Coronary artery (tissue), 2 donors: ENCODE results near the gene NAA80.

Source experiments
- DNase-seq: peaks from one replicate; pipeline ENCODE4 v3.0.0-alpha.2; 2017; ENCODE audit warnings: low spot score
- H3K27ac ChIP-seq, 2 donors: fragments of 200-600 bp; sonication (generic); one replicate each; pipeline ENCODE4 v1.5.1; 2016 to 2019
- H3K4me3 ChIP-seq: fragments of 200-600 bp; sonication (generic); 2 replicates; pipeline ENCODE4 v1.5.1; 2016; ENCODE audit warnings: mild to moderate bottlenecking, moderate library complexity
- TF ChIP-seq, protein P1 (sequence below): fragments of 200-600 bp; sonication (generic); IDR thresholded peaks from one replicate; pipeline ENCODE4 v1.5.1; 2019; ENCODE audit warnings: antibody characterized with exemption

The NAA80 gene, protein sequence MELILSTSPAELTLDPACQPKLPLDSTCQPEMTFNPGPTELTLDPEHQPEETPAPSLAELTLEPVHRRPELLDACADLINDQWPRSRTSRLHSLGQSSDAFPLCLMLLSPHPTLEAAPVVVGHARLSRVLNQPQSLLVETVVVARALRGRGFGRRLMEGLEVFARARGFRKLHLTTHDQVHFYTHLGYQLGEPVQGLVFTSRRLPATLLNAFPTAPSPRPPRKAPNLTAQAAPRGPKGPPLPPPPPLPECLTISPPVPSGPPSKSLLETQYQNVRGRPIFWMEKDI

DNA sequence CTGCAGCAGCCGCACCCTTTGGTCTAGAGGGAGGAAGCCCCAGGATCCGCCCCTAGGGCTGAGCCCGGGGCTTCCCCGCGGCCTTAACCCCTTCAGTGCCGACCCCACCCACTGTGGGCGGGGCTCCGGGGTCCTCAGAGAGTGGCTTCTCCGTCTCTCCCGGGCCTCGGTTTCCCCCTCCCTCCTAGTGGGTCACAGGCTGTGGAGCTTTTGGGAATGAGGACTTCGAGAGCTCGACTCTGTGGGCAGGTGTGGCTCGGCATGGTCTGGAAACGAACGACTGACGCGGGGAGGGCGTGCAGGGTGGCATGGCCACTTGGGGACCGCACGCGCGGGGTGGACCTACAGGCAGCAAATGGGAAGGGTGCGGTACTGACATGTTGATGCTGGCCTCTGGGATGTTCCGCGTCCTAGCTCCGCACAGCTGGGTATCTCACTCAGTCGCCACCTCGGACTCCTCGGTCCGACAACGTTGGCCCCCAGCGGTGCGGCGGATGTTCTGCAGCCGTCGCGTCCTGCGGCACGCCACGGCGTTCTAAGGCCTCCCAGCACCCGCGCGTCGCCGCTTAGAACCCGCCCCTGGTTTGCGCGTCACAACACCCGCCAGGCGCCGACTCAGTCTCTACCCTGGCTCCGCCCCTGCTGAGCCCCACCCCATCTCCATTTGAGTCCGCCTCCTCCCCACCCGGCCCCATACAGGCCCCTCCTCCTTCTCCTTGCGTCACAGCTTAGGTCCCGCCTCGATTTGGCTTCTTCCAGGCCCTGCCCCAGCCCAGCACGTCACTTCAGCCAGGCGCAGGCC, at the start of gene NAA80, which contains the start of gene HYAL3:
TSS of gene NAA80 (minus strand) at position 570 of the 802 bp plus-strand sequence. CDS start 1,942 bp downstream, outside the sequence.
TSS of gene HYAL3 (minus strand) at position 570 of the 802 bp plus-strand sequence. CDS start 3,803 bp downstream, outside the sequence.
- peak within 1 kb of the TSS; percentile 91 to 92 for H3K27ac ChIP-seq
- peak; percentile 100 for DNase-seq
- TF ChIP-seq, protein P1, sequence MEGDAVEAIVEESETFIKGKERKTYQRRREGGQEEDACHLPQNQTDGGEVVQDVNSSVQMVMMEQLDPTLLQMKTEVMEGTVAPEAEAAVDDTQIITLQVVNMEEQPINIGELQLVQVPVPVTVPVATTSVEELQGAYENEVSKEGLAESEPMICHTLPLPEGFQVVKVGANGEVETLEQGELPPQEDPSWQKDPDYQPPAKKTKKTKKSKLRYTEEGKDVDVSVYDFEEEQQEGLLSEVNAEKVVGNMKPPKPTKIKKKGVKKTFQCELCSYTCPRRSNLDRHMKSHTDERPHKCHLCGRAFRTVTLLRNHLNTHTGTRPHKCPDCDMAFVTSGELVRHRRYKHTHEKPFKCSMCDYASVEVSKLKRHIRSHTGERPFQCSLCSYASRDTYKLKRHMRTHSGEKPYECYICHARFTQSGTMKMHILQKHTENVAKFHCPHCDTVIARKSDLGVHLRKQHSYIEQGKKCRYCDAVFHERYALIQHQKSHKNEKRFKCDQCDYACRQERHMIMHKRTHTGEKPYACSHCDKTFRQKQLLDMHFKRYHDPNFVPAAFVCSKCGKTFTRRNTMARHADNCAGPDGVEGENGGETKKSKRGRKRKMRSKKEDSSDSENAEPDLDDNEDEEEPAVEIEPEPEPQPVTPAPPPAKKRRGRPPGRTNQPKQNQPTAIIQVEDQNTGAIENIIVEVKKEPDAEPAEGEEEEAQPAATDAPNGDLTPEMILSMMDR = peak; percentile 13
- peak within 1 kb of the TSS; percentile 74 for H3K4me3 ChIP-seq

DNA sequence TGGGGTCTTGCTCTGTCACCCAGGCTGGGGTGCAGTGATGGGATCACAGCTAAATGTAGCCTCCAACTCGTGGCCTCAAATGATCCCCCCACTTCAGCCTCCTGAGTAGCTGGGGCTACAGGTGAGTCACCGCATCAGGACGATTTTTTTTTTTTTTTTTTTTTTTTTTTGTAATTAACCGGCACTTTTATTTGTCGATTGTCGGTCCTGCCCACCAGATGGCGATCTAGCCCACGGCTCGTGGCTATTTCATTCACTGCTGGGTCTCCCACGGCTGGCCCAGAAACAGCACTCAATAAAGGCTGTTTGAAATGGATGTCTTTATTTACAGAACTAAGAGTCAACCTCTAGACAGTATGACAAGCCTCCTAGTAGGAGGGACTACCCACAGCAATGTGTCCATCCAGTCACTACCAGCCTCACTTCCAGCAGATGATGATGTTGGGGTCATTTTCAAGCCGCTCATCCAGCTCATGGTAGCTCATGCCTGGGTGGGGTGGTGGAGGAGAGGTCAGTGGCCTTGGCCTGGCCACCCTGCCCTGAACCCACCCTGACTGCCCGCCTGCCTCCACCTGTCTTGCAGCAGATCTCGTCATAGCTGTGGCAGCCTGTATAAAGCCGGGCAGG, 48.1 kb upstream of the NAA80 start:
- H3K4me3 ChIP-seq = no peak overlapping the region
- TF ChIP-seq, protein P1 = peak; percentile 12

DNA sequence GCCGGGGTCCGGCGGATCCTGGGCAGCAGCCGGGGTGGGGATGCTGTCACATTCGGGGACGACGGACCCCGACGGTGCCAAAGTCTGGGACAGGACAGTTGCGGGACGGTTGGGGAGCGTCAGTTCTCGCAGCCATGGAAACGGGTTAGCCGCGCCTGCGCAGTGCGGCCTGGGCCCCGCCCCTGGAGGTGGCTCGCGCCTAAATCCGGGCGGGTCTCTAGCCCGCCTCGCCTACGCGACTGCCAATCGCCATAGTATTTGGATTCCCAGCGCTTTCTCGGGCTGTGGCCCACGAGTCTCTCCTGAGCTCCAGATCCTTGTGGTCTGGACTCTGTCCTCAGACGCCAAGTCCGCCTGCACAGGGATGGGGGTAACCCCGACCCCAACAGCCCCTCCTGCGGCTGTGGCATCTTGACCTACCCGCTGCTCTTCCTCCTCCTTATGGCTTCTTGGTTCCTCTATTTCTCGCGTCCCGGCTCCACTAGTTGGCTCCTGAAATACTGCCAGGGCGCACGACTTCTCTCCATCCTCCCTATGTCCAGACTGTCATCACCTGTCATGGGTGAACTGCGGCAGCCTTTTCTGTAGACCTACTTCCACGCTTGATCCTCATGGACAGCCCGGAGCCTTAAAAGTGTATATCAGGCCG, 46.5 kb upstream of the NAA80 start, which contains the start of gene ZMYND10:
TSS of gene ZMYND10 (minus strand) at position 147 of the 649 bp plus-strand sequence. CDS start 153 bp downstream, outside the sequence.
- H3K27ac ChIP-seq = peak within 1 kb of the TSS in 1 of 2 donors; percentile 9
- DNase-seq = no peak

More for the DNA sequence above, 48.1 kb upstream of the NAA80 start:
- H3K27ac ChIP-seq = no peak overlapping the region
- no peak for DNase-seq

DNA sequence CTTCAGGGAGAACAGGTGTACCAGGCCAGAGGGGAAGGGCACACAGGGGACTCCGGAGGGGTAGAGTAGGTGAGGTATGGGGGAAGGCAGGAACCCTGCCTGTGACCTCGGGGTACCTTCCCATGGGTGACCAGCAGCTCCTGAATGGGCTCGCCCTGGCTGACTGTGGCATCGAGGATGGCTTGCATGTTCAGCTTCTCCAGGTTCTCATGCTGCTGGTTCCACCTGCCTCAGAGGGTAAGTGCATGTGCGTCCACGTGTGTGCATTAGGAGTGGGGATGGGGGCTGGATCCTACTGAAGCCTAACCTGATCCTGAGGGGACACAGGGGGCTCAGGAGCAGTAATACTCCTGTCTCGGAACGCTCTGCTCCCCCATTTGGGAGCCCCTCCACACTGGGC, 45.8 kb upstream of the NAA80 start:
- Histone ChIP-seq H3K27ac (no peak overlapping the region), H3K4me3 (peak overlapping the region; percentile 62)
- TF ChIP-seq, protein P1 = no peak
- DNase-seq = no peak

More for the DNA sequence above, 46.5 kb upstream of the NAA80 start, which contains the start of gene ZMYND10:
- TF ChIP-seq, protein P1 = no peak
- peak within 1 kb of the TSS; percentile 62 for H3K4me3 ChIP-seq

DNA sequence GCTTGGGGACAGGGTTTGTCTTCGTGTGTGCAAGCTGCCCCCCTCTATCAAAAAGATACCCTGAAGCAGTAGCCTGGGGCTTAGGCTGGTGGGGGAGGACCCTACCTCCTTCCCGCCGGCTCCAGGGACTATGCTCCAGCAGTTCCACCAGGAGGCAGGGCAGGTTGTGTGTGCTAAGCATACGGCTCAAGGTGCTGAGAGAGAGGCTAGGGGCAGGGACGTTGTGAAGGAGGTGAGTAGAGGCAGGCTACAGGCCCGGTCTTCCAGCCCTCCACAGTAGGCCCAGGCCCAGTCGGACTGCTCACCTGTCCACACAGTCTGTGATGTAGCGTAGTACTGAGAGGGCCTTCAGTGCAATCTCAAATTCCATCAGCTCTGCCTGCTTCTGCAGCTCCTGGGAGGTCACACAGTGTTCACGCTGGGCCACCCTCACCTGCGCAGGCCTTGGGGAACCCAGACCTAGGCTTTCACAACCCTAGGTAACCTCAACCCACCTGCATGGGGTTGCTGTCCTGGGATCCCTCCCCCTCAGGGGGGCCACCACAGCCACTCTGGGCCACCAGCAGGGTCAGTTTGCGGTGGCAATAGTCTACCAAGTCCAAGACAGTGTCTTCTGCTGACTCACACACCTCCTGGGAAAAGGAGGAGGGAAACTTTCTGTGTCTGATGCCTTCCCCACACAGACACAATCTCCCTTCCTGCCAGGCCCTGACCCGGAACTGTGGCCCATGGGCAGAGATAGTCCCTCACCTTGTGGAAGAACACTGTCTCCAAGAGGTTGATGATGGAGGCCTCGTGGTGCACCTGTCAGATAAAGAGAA, 43.8 kb upstream of the NAA80 start:
- DNase-seq = no peak
- Histone ChIP-seq H3K27ac (no peak overlapping the region), H3K4me3 (no peak overlapping the region)
- TF ChIP-seq, protein P1 = no peak
